ENCODE measurements around the gene ILF2.

The ILF2 gene

GRCh38 chr1:153667439-153667838 is 3.4 kb downstream of the ILF2 start:
- Histone ChIP-seq H3K4me1 (ENCODE audit: control insufficient read depth in 2 of 2, insufficient read depth in 1 of 2, low read depth in 1 of 2, low read length in 2 of 2) (peaks cover 3 to 9% of the 10 kb centered on the region in 2 donors), H3K18ac (ENCODE audit: low read length) (no peak overlapping the region), H2BK120ac (ENCODE audit: low read depth, low read length) (no peak overlapping the region), H3K4me3 (ENCODE audit: low read length in 2 of 2) (no peak overlapping the region), H2BK5ac (ENCODE audit: low read length) (no peak overlapping the region), H3K36me3 (replicated peaks in 1 of 2; ENCODE audit: control insufficient read depth in 2 of 2, insufficient read depth in 2 of 2, low read length in 2 of 2) (peaks cover 52 to 77% of the 10 kb centered on the region in 2 donors), H3K27me3 (ENCODE audit: control insufficient read depth in 3 of 3, insufficient read depth in 3 of 3, low read depth in 1 of 3, low read length in 3 of 3) (no peaks in the 10 kb centered on the region), H4K8ac (ENCODE audit: low read depth, low read length) (no peak overlapping the region), H3K9ac (ENCODE audit: low read depth, low read length, poor library complexity) (no peak overlapping the region), H3K4ac (ENCODE audit: low read length) (no peak overlapping the region), H3K27ac (replicated peaks; ENCODE audit: low read length) (no peak overlapping the region), H4K91ac (ENCODE audit: low read depth, low read length, poor library complexity) (no peak overlapping the region), H2BK15ac (ENCODE audit: low read length) (no peak overlapping the region), H2BK12ac (ENCODE audit: low read length) (no peak overlapping the region), H2AFZ (ENCODE audit: low read length) (no peak overlapping the region), H3K9me3 (replicated peaks in 1 of 2; ENCODE audit: control insufficient read depth in 2 of 2, insufficient read depth in 1 of 2, low read depth in 1 of 2, low read length in 2 of 2) (no peaks in the 10 kb centered on the region), H3K23ac (ENCODE audit: low read depth, low read length, poor library complexity) (no peak overlapping the region), H2AK5ac (ENCODE audit: low read depth, low read length) (no peak overlapping the region), H3K4me2 (ENCODE audit: insufficient read depth, low read length, poor library complexity, severe bottlenecking) (no peak overlapping the region), H3K79me1 (ENCODE audit: low read depth, low read length) (peaks cover 3% of the 10 kb centered on the region), H3K14ac (ENCODE audit: low read length) (no peak overlapping the region)
- no CpG with 5 or more reads among the region's 4 CpGs for WGBS, 2 donors (ENCODE audit: extremely low coverage in 2 of 2, insufficient read length in 2 of 2, insufficient replicate concordance in 1 of 2)
- no peak for DNase-seq (ENCODE audit: low spot score)

- Histone ChIP-seq H2BK5ac (ENCODE audit: low read length) (no peak overlapping the region), H3K36me3 (replicated peaks in 1 of 2; ENCODE audit: control insufficient read depth in 2 of 2, insufficient read depth in 2 of 2, low read length in 2 of 2) (peaks cover 47 to 85% of the 10 kb centered on the region in 2 donors)
Measured at GRCh38 chr1:153663211-153663610, 7.6 kb downstream of the ILF2 start.

DNA sequence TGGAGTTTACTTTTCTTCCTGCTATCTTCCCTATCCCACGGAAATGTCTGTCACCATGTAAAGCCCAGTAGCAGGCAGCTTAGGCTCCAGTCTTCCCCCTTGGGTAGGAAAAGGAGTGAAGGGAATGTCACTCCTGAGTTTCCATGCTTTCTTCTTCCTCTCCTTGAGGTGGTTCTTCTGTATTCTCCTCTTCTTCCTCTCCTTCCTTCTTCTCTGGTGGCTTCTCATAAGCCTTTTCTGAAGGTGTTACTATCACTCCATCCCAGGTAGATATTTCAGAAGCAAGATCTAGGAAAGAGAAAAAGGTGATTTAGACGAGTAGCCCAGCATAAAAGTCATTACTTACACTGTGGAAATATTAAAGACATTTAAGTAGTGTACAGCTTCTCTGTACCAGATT is 8.5 kb downstream of the ILF2 start:
- Histone ChIP-seq H2BK120ac (ENCODE audit: low read depth, low read length) (no peak overlapping the region), H2BK12ac (ENCODE audit: low read length) (no peak overlapping the region), H3K4ac (ENCODE audit: low read length) (no peak overlapping the region), H2AK5ac (ENCODE audit: low read depth, low read length) (no peak overlapping the region), H2AFZ (ENCODE audit: low read length) (no peak overlapping the region), H3K27ac (replicated peaks; ENCODE audit: low read length) (no peak overlapping the region), H3K27me3 (ENCODE audit: control insufficient read depth in 3 of 3, insufficient read depth in 3 of 3, low read depth in 1 of 3, low read length in 3 of 3) (no peaks in the 10 kb centered on the region), H3K23ac (ENCODE audit: low read depth, low read length, poor library complexity) (no peak overlapping the region), H4K8ac (ENCODE audit: low read depth, low read length) (no peak overlapping the region), H3K9me3 (replicated peaks in 1 of 2; ENCODE audit: control insufficient read depth in 2 of 2, insufficient read depth in 1 of 2, low read depth in 1 of 2, low read length in 2 of 2) (no peaks in the 10 kb centered on the region), H2BK5ac (ENCODE audit: low read length) (no peak overlapping the region), H3K14ac (ENCODE audit: low read length) (no peak overlapping the region), H3K4me2 (ENCODE audit: insufficient read depth, low read length, poor library complexity, severe bottlenecking) (no peak overlapping the region), H3K79me1 (ENCODE audit: low read depth, low read length) (peaks cover 7% of the 10 kb centered on the region), H4K91ac (ENCODE audit: low read depth, low read length, poor library complexity) (no peak overlapping the region), H3K9ac (ENCODE audit: low read depth, low read length, poor library complexity) (no peak overlapping the region), H3K36me3 (replicated peaks in 1 of 2; ENCODE audit: control insufficient read depth in 2 of 2, insufficient read depth in 2 of 2, low read length in 2 of 2) (peaks cover 42 to 75% of the 10 kb centered on the region in 2 donors), H3K18ac (ENCODE audit: low read length) (no peak overlapping the region), H3K4me3 (ENCODE audit: low read length in 2 of 2) (no peak overlapping the region), H2BK15ac (ENCODE audit: low read length) (no peak overlapping the region), H3K4me1 (ENCODE audit: control insufficient read depth in 2 of 2, insufficient read depth in 1 of 2, low read depth in 1 of 2, low read length in 2 of 2) (peaks cover 4 to 6% of the 10 kb centered on the region in 2 donors)
- DNase-seq (ENCODE audit: low spot score), result no peak
- WGBS, 2 donors (ENCODE audit: extremely low coverage in 2 of 2, insufficient read length in 2 of 2, insufficient replicate concordance in 1 of 2), result no CpG with 5 or more reads among the region's 2 CpGs

More at GRCh38 chr1:153663211-153663610, 7.6 kb downstream of the ILF2 start:
- Histone ChIP-seq H4K8ac (ENCODE audit: low read depth, low read length) (no peak overlapping the region), H2AFZ (ENCODE audit: low read length) (no peak overlapping the region), H2BK12ac (ENCODE audit: low read length) (no peak overlapping the region), H2AK5ac (ENCODE audit: low read depth, low read length) (no peak overlapping the region), H3K4me2 (ENCODE audit: insufficient read depth, low read length, poor library complexity, severe bottlenecking) (no peak overlapping the region), H3K27ac (replicated peaks; ENCODE audit: low read length) (no peak overlapping the region), H3K14ac (ENCODE audit: low read length) (no peak overlapping the region), H3K18ac (ENCODE audit: low read length) (no peak overlapping the region), H3K79me1 (ENCODE audit: low read depth, low read length) (peaks cover 7% of the 10 kb centered on the region), H3K4ac (ENCODE audit: low read length) (no peak overlapping the region), H3K4me3 (ENCODE audit: low read length in 2 of 2) (no peak overlapping the region), H3K4me1 (ENCODE audit: control insufficient read depth in 2 of 2, insufficient read depth in 1 of 2, low read depth in 1 of 2, low read length in 2 of 2) (peaks cover 4 to 6% of the 10 kb centered on the region in 2 donors), H2BK120ac (ENCODE audit: low read depth, low read length) (no peak overlapping the region), H3K9me3 (replicated peaks in 1 of 2; ENCODE audit: control insufficient read depth in 2 of 2, insufficient read depth in 1 of 2, low read depth in 1 of 2, low read length in 2 of 2) (no peaks in the 10 kb centered on the region), H3K27me3 (ENCODE audit: control insufficient read depth in 3 of 3, insufficient read depth in 3 of 3, low read depth in 1 of 3, low read length in 3 of 3) (no peaks in the 10 kb centered on the region), H2BK15ac (ENCODE audit: low read length) (no peak overlapping the region), H3K9ac (ENCODE audit: low read depth, low read length, poor library complexity) (no peak overlapping the region), H3K23ac (ENCODE audit: low read depth, low read length, poor library complexity) (no peak overlapping the region), H4K91ac (ENCODE audit: low read depth, low read length, poor library complexity) (no peak overlapping the region)
- WGBS, 2 donors (ENCODE audit: extremely low coverage in 2 of 2, insufficient read length in 2 of 2, insufficient replicate concordance in 1 of 2), result no CpG with 5 or more reads among the region's 5 CpGs
- no peak for DNase-seq (ENCODE audit: low spot score)

- no peak for DNase-seq (ENCODE audit: low spot score)
- Histone ChIP-seq H2AFZ (ENCODE audit: low read length) (no peak overlapping the region), H2AK5ac (ENCODE audit: low read depth, low read length) (no peak overlapping the region), H3K14ac (ENCODE audit: low read length) (no peak overlapping the region), H2BK12ac (ENCODE audit: low read length) (no peak overlapping the region), H3K18ac (ENCODE audit: low read length) (no peak overlapping the region), H3K23ac (ENCODE audit: low read depth, low read length, poor library complexity) (no peak overlapping the region), H3K4me2 (ENCODE audit: insufficient read depth, low read length, poor library complexity, severe bottlenecking) (no peak overlapping the region), H3K9me3 (replicated peaks in 1 of 2; ENCODE audit: control insufficient read depth in 2 of 2, insufficient read depth in 1 of 2, low read depth in 1 of 2, low read length in 2 of 2) (no peaks in the 10 kb centered on the region), H3K27ac (replicated peaks; ENCODE audit: low read length) (peak overlapping the region; percentile 13), H3K36me3 (replicated peaks in 1 of 2; ENCODE audit: control insufficient read depth in 2 of 2, insufficient read depth in 2 of 2, low read length in 2 of 2) (peaks cover 33 to 65% of the 10 kb centered on the region in 2 donors), H2BK15ac (ENCODE audit: low read length) (no peak overlapping the region), H3K4me1 (ENCODE audit: control insufficient read depth in 2 of 2, insufficient read depth in 1 of 2, low read depth in 1 of 2, low read length in 2 of 2) (peaks cover 4 to 6% of the 10 kb centered on the region in 2 donors), H4K91ac (ENCODE audit: low read depth, low read length, poor library complexity) (no peak overlapping the region), H3K9ac (ENCODE audit: low read depth, low read length, poor library complexity) (no peak overlapping the region), H2BK120ac (ENCODE audit: low read depth, low read length) (no peak overlapping the region), H3K4ac (ENCODE audit: low read length) (no peak overlapping the region), H3K27me3 (ENCODE audit: control insufficient read depth in 3 of 3, insufficient read depth in 3 of 3, low read depth in 1 of 3, low read length in 3 of 3) (no peaks in the 10 kb centered on the region), H4K8ac (ENCODE audit: low read depth, low read length) (no peak overlapping the region), H3K79me1 (ENCODE audit: low read depth, low read length) (peaks cover 5% of the 10 kb centered on the region), H3K4me3 (ENCODE audit: low read length in 2 of 2) (no peak overlapping the region), H2BK5ac (ENCODE audit: low read length) (no peak overlapping the region)
- WGBS, 2 donors (ENCODE audit: extremely low coverage in 2 of 2, insufficient read length in 2 of 2, insufficient replicate concordance in 1 of 2), result no CpG with 5 or more reads among the region's 9 CpGs
Measured at GRCh38 chr1:153661111-153661708, 9.6 kb downstream of the ILF2 start.

Measured in neuronal stem cell (in vitro differentiated cells).